K562 (cell line): ENCODE measurements around the gene TNP1. TPM values are rescaled to one million over a fixed set of nuclear protein-coding genes. Genes with fewer than 3 reads are reported as not detected.
A peak's percentile ranks its signal among the peaks of the same experiment; 100 is the strongest.

Source experiments
- CCNT2 ChIP-seq: IDR thresholded peaks from 2 replicates; pipeline ENCODE4 v1.6.1; 2011; ENCODE audit warnings: borderline replicate concordance, low read depth, mild to moderate bottlenecking, moderate library complexity, mixed read lengths, low read length; ENCODE audit not compliant: insufficient read length; ENCODE audit errors: extremely low read depth
- CTBP1 ChIP-seq: fragments of 450-650 bp; IDR thresholded peaks from 2 replicates; pipeline ENCODE4 v1.6.1; 2016; ENCODE audit warnings: borderline replicate concordance
- GATA2 ChIP-seq: sonication (generic); formaldehyde crosslinking; IDR thresholded peaks from 2 replicates; pipeline ENCODE4 v1.4.0; 2020; ENCODE audit warnings: mild to moderate bottlenecking, missing genetic modification reagents
- HDAC1 ChIP-seq, 2 experiments: fragments of 450-650 bp; IDR thresholded peaks; 2 replicates each; pipeline ENCODE4 v1.6.1; 2016 to 2017; ENCODE audit warnings: inconsistent platforms in 1 of 2, mild to moderate bottlenecking in 1 of 2, moderate library complexity in 1 of 2
- HMGN3 ChIP-seq: IDR thresholded peaks from 2 replicates; pipeline ENCODE4 v1.6.1; 2011; ENCODE audit warnings: borderline replicate concordance, low read depth, mild to moderate bottlenecking, mixed read lengths, low read length; ENCODE audit not compliant: insufficient read length; ENCODE audit errors: extremely low read depth
- MAZ ChIP-seq, 2 experiments: fragments of 450-650 bp in 1 of 2; sonication (generic) in 1 of 2; formaldehyde crosslinking; IDR thresholded peaks in 1 of 2; conservative IDR thresholded peaks in 1 of 2; 2 replicates each; pipeline versions ENCODE4 v1.4.0 to v1.5.0; 2020; ENCODE audit warnings: mild to moderate bottlenecking in 1 of 2, missing genetic modification reagents in 1 of 2
- NCOA2 ChIP-seq, 2 experiments: fragments of 450-650 bp; IDR thresholded peaks; 2 replicates each; pipeline ENCODE4 v1.6.1; 2018; ENCODE audit warnings: mild to moderate bottlenecking in 2 of 2, moderate library complexity in 1 of 2; ENCODE audit not compliant: partially characterized antibody in 2 of 2
- NFIC ChIP-seq: fragments of 450-650 bp; IDR thresholded peaks from 2 replicates; pipeline ENCODE4 v1.6.1; 2017; ENCODE audit warnings: mild to moderate bottlenecking, inconsistent platforms
- RCOR1 ChIP-seq, 2 experiments: IDR thresholded peaks; 2 replicates each; pipeline ENCODE4 v1.6.1; 2012; ENCODE audit warnings: low read depth in 2 of 2, low read length in 2 of 2, borderline replicate concordance in 1 of 2, improper control_type of control experiment in 1 of 2
- SOX6 ChIP-seq: fragments of 450-650 bp; IDR thresholded peaks from 2 replicates; pipeline ENCODE4 v1.6.1; 2014; ENCODE audit warnings: mild to moderate bottlenecking
- TAL1 ChIP-seq: fragments of 450-650 bp; IDR thresholded peaks from 2 replicates; pipeline ENCODE4 v1.6.1; 2016; ENCODE audit warnings: mild to moderate bottlenecking
- TEAD4 ChIP-seq, 2 experiments: sonication (generic) in 1 of 2; formaldehyde crosslinking in 1 of 2; IDR thresholded peaks; 2 replicates each; pipeline versions ENCODE4 v1.6.1 to v1.8.0; 2012 to 2022; ENCODE audit warnings: borderline replicate concordance in 1 of 2, inconsistent platforms in 1 of 2, low read length in 1 of 2, mild to moderate bottlenecking in 1 of 2, missing genetic modification reagents in 1 of 2
- ZNF134 ChIP-seq: fragments of 250-450 bp; sonication (Bioruptor Pico); conservative IDR thresholded peaks from 2 replicates; pipeline ENCODE4 v1.4.0; 2020
- ZNF184 ChIP-seq: sonication (generic); formaldehyde crosslinking; IDR thresholded peaks from 2 replicates; pipeline ENCODE4 v1.5.0; 2020; ENCODE audit warnings: missing genetic modification reagents
- polyA plus RNA-seq, 8 experiments: library from polyadenylated mRNA; depleted of rRNA in 4 of 8; stranded (reverse) in 5 of 8; unstranded in 3 of 8; fragments of >200 nt; fragmentation: Nextera tagmentation in 2 of 8; fragmentation: Illumina TruSeq in 1 of 8; extraction: Ambion mirVana in 2 of 8; extraction: Trizol in 1 of 8; gene quantifications; 2 replicates each; pipeline versions ENCODE4 v1.2.1 to v1.2.3, GENCODE V29; 2011 to 2014; ENCODE audit warnings: inconsistent platforms in 1 of 8, missing spikeins in 1 of 8
- total RNA-seq, 7 experiments: library from RNA; depleted of rRNA in 6 of 7; stranded (reverse); fragments of >200 nt in 6 of 7; fragmentation: Illumina TruSeq in 2 of 7; extraction: Trizol in 2 of 7; gene quantifications; 2 replicates each; pipeline versions ENCODE4 v1.2.1 to v1.2.3, GENCODE V29; 2011 to 2021; ENCODE audit warnings: low replicate concordance in 1 of 7
- TF ChIP-seq, protein P1 (sequence below): sonication (generic); IDR thresholded peaks from 2 replicates; pipeline ENCODE4 v1.6.1; 2016
- TF ChIP-seq, protein P2 (sequence below), 2 experiments: fragments of 450-650 bp; IDR thresholded peaks; 2 replicates each; pipeline ENCODE4 v1.6.1; 2016
- TF ChIP-seq, protein P3 (sequence below), 2 experiments: fragments of 250-450 bp in 1 of 2; fragments of 450-650 bp in 1 of 2; sonication (Bioruptor Pico) in 1 of 2; IDR thresholded peaks; 2 replicates each; pipeline versions ENCODE4 v1.6.1 to v1.8.0; 2016 to 2021; ENCODE audit warnings: mild to moderate bottlenecking in 2 of 2, moderate library complexity in 2 of 2, missing compliant biosample characterization in 1 of 2, missing genetic modification characterization in 1 of 2
- TF ChIP-seq, protein P4 (sequence below): fragments of 450-650 bp; formaldehyde crosslinking; IDR thresholded peaks from 2 replicates; pipeline ENCODE4 v1.4.0; 2022; ENCODE audit warnings: missing genetic modification characterization
- TF ChIP-seq, protein P5 (sequence below): sonication (generic); formaldehyde crosslinking; IDR thresholded peaks from 2 replicates; pipeline ENCODE4 v1.8.0; 2022; ENCODE audit warnings: missing genetic modification reagents, mild to moderate bottlenecking, moderate library complexity, borderline replicate concordance
- TF ChIP-seq, protein P6 (sequence below): fragments of 450-650 bp; formaldehyde crosslinking; IDR thresholded peaks from 2 replicates; pipeline ENCODE4 v1.4.0; 2020; ENCODE audit warnings: mild to moderate bottlenecking, moderate library complexity

TNP1 gene
- total and polyA plus RNA-seq, 9 of the 15 experiments (the other 6 are each of a cell fraction or from before 2014, with no cell fraction given) = not detected

DNA sequence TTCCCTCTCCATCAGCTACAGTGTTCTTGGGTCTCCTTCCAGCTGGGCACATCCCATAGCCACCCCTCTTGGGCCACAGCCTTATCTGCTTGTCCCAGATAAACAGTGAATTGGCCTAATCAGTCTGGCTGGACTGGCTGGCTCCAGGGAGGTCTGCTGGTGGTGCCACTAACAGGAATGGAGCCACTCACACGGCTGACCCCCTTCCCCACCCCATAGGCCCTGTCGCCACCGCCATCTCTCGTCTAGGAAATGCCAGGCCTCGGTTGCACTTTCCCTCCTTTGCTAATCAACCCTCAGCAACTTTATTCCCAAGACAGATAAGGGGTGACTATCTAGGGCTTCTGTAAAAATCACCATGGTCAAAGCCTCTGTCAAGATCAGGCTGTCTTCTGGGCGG, 23.0 kb upstream of the TNP1 start (continued):
- TF ChIP-seq, protein P1, sequence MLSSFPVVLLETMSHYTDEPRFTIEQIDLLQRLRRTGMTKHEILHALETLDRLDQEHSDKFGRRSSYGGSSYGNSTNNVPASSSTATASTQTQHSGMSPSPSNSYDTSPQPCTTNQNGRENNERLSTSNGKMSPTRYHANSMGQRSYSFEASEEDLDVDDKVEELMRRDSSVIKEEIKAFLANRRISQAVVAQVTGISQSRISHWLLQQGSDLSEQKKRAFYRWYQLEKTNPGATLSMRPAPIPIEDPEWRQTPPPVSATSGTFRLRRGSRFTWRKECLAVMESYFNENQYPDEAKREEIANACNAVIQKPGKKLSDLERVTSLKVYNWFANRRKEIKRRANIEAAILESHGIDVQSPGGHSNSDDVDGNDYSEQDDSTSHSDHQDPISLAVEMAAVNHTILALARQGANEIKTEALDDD = peak; percentile 40; the same call in 1 of the 2 replicates
- TF ChIP-seq ZNF184 (CRISPR knock-in tag) (no peak), NFIC (peak; percentile 43), MAZ (CRISPR knock-in tag; conservative IDR thresholded peaks at IDR 0.05 in 1 of 2, IDR thresholded peaks at IDR 0.05 in 1 of 2) (peak in 1 of 2 experiments; percentile 17; a peak in 1 of 4 replicates), NCOA2 (IDR thresholded peaks at IDR 0.05; ENCODE audit: partially characterized antibody in 2 of 2) (no peak), TAL1 (peak; percentile 71), CCNT2 (peak; percentile 62), HMGN3 (peak; percentile 67), SOX6 (peak; percentile 54; the same call in 1 of the 2 replicates), CTBP1 (peak; percentile 42), ZNF134 (CRISPR knock-in tag) (0 out of 2 replicates have a peak, but pooled peaks have one; percentile 25), RCOR1 (IDR thresholded peaks at IDR 0.05; ENCODE audit: borderline replicate concordance in 1 of 2, low read depth in 2 of 2, low read length in 2 of 2) (peak in 1 of 2 experiments; percentile 43; a peak in 1 of 4 replicates), HDAC1 (IDR thresholded peaks at IDR 0.05) (0 out of 4 replicates have a peak, but pooled peaks of 1 of the 2 experiments have one; percentile 9), GATA2 (CRISPR knock-in tag) (peak; percentile 28; the same call in 1 of the 2 replicates), TEAD4 (IDR thresholded peaks at IDR 0.05; ENCODE audit: low read length) (peak; percentile 57), TEAD4 (CRISPR knock-in tag; IDR thresholded peaks at IDR 0.05; ENCODE audit: borderline replicate concordance) (no peak)
- TF ChIP-seq, protein P2, sequence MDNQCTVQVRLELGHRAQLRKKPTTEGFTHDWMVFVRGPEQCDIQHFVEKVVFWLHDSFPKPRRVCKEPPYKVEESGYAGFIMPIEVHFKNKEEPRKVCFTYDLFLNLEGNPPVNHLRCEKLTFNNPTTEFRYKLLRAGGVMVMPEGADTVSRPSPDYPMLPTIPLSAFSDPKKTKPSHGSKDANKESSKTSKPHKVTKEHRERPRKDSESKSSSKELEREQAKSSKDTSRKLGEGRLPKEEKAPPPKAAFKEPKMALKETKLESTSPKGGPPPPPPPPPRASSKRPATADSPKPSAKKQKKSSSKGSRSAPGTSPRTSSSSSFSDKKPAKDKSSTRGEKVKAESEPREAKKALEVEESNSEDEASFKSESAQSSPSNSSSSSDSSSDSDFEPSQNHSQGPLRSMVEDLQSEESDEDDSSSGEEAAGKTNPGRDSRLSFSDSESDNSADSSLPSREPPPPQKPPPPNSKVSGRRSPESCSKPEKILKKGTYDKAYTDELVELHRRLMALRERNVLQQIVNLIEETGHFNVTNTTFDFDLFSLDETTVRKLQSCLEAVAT (IDR thresholded peaks at IDR 0.05) = no peak
- TF ChIP-seq, protein P3, sequence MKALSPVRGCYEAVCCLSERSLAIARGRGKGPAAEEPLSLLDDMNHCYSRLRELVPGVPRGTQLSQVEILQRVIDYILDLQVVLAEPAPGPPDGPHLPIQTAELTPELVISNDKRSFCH (CRISPR knock-in tag; IDR thresholded peaks at IDR 0.05) = no peak
- TF ChIP-seq, protein P3 (tag; IDR thresholded peaks at IDR 0.05) = 0 out of 2 replicates have a peak, but pooled peaks have one; percentile 25
- TF ChIP-seq, protein P4, sequence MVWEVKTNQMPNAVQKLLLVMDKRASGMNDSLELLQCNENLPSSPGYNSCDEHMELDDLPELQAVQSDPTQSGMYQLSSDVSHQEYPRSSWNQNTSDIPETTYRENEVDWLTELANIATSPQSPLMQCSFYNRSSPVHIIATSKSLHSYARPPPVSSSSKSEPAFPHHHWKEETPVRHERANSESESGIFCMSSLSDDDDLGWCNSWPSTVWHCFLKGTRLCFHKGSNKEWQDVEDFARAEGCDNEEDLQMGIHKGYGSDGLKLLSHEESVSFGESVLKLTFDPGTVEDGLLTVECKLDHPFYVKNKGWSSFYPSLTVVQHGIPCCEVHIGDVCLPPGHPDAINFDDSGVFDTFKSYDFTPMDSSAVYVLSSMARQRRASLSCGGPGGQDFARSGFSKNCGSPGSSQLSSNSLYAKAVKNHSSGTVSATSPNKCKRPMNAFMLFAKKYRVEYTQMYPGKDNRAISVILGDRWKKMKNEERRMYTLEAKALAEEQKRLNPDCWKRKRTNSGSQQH (CRISPR knock-in tag) = no peak
- TF ChIP-seq, protein P5, sequence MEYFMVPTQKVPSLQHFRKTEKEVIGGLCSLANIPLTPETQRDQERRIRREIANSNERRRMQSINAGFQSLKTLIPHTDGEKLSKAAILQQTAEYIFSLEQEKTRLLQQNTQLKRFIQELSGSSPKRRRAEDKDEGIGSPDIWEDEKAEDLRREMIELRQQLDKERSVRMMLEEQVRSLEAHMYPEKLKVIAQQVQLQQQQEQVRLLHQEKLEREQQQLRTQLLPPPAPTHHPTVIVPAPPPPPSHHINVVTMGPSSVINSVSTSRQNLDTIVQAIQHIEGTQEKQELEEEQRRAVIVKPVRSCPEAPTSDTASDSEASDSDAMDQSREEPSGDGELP = peak; percentile 68
- TF ChIP-seq, protein P6, sequence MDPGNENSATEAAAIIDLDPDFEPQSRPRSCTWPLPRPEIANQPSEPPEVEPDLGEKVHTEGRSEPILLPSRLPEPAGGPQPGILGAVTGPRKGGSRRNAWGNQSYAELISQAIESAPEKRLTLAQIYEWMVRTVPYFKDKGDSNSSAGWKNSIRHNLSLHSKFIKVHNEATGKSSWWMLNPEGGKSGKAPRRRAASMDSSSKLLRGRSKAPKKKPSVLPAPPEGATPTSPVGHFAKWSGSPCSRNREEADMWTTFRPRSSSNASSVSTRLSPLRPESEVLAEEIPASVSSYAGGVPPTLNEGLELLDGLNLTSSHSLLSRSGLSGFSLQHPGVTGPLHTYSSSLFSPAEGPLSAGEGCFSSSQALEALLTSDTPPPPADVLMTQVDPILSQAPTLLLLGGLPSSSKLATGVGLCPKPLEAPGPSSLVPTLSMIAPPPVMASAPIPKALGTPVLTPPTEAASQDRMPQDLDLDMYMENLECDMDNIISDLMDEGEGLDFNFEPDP (CRISPR knock-in tag) = no peak
